Retinal pigment epithelial cell (primary cell): ENCODE results near the gene HYCC1.

Experiments used
- DNase-seq: peaks from one replicate; pipeline ENCODE4 v3.0.0-alpha.2; 2010; ENCODE audit warnings: low read depth
- H3K4me3 ChIP-seq: 2 replicates; pipeline ENCODE4 v1.5.1; 2011; ENCODE audit warnings: mild to moderate bottlenecking, low read length, control low read depth, moderate library complexity
- TF ChIP-seq, protein P1 (sequence below): conservative IDR thresholded peaks from 2 replicates; pipeline ENCODE4 v1.5.1; 2011; ENCODE audit warnings: low read depth, low read length, control low read depth, inconsistent platforms

The HYCC1 gene

DNA sequence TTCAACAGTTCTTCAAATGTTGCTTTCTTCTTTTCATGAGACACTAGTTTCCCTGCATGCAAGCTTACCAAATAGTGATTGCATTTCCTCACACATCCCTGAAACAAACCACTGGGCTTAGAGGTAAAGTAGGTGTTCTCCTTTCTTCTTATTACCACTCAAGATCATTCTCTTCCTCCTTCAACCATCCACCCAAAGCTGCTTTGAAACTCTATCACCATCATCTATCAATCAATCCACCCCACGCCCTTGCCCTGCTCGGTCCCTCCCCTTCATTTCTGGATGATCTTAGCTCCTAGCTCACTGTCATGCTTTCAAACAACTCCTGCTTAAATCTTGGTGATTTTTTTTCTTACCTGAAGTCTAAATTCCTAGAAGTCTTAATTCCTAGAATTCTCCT is 18.9 kb downstream of the HYCC1 start:
- H3K4me3 ChIP-seq: no peak overlapping the region
- DNase-seq: no peak
- TF ChIP-seq, protein P1, sequence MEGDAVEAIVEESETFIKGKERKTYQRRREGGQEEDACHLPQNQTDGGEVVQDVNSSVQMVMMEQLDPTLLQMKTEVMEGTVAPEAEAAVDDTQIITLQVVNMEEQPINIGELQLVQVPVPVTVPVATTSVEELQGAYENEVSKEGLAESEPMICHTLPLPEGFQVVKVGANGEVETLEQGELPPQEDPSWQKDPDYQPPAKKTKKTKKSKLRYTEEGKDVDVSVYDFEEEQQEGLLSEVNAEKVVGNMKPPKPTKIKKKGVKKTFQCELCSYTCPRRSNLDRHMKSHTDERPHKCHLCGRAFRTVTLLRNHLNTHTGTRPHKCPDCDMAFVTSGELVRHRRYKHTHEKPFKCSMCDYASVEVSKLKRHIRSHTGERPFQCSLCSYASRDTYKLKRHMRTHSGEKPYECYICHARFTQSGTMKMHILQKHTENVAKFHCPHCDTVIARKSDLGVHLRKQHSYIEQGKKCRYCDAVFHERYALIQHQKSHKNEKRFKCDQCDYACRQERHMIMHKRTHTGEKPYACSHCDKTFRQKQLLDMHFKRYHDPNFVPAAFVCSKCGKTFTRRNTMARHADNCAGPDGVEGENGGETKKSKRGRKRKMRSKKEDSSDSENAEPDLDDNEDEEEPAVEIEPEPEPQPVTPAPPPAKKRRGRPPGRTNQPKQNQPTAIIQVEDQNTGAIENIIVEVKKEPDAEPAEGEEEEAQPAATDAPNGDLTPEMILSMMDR: no peak

GRCh38 chr7:22992874-22993840 is 20.8 kb downstream of the HYCC1 start:
- TF ChIP-seq, protein P1: no peak
- no peak for DNase-seq
- no peak overlapping the region for H3K4me3 ChIP-seq

GRCh38 chr7:22990588-22990949 is 23.4 kb downstream of the HYCC1 start:
- no peak for DNase-seq
- no peak overlapping the region for H3K4me3 ChIP-seq
- TF ChIP-seq, protein P1: no peak

GRCh38 chr7:22989643-22990587 is 24.0 kb downstream of the HYCC1 start:
- H3K4me3 ChIP-seq: no peak overlapping the region
- DNase-seq: no peak
- TF ChIP-seq, protein P1: no peak

DNA sequence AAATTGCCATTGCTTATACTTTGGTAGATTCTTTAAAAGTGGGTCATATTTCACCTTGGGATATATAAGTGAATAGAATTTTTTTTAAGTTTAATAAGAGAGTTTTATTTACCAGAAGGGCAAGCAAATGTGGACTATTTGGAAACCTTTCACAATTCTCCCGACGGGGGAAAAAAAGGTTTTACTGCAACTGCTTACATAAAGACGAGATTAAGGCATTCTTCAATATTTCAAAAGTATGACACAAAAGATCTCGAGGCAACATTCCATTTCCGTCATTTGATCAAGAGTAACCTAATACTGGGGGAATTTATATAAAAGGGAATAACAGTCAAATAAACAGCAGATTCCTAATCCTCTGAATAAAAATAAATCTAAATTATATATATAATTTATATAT is 28.5 kb downstream of the HYCC1 start:
- no peak overlapping the region for H3K4me3 ChIP-seq
- peak; percentile 39 for DNase-seq
- TF ChIP-seq, protein P1: no peak

GRCh38 chr7:22983257-22983855 is 30.6 kb downstream of the HYCC1 start:
- TF ChIP-seq, protein P1: no peak
- DNase-seq: no peak
- no peak overlapping the region for H3K4me3 ChIP-seq
